NCI-H187 (cell line): Measurements from ENCODE around the gene TTC12.
"Not testable (repeated sequence)": the region's sequence is repeated elsewhere in the genome, so short reads cannot be mapped to it uniquely, and the experiment has no call there.

Experiments used
- DNase-seq, 2 experiments: peaks; one replicate each; lab custom pipeline; 2025; lab: John Stamatoyannopoulos, UW

The TTC12 gene

DNA sequence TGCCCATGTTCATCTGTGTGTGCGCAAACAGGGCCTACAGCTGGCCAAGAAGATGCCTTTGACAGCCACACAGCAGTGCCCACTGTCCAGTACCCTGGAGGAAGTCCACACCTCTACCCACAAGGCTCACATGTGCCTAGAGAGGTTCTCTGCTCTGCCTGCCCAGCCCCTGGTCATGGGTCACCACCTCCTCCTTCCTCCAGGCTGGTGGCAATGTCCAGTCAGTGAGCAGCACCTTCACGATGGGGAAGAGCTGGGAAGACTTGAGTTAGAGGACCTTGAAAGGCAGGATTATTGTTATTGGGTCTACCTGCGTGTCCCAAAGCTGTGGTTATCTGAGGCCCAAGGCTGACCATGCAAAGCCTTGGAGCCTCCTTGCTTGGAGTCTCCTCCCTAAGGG, 28.4 kb upstream of the TTC12 start:
- no peak for DNase-seq

DNA sequence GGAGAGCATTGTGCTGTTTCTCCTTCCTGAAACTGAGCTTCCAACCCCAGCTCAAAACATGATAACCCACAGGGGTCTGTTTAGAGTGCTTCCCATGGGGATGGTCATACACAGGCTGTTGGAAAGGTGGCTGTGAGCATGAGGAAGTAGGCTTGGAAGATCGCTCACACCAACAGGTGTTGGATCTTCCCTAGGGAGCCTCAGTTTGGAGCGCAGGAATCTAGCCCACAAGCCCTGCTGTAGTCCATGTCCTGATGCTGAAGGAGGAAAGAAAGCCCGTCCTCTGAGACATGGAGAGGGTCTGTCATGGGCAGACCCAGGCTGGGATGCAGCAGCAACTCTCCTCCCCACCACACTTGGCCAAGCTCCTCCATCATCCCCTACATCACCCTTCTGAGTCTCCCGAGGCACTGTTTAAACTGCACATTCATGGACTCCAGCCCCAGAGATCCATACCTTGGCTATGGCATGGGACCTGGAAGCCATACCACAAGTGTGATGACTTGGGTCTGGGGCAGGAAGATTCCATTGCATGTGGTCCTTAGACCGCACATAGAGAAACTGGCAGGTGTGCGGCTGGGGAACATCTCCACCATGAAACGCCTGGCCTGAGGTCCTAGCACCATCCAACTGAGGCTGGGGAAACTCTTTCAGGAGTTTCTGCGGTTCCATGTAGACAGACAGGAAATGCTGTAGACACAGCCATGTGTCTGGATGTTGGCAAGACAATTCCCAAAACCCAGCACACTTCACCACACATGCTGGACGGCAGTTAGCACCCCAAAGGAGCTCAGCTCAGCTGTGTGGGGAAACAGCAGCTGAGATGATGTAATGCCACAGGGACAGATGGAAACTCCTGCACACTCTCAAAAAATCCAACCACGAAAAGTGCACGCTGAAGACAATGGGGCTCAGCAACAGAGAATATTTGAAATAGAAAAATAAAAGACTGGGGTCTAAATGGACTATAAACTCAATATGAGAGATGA, 27.6 kb upstream of the TTC12 start:
- DNase-seq: no peak

DNA sequence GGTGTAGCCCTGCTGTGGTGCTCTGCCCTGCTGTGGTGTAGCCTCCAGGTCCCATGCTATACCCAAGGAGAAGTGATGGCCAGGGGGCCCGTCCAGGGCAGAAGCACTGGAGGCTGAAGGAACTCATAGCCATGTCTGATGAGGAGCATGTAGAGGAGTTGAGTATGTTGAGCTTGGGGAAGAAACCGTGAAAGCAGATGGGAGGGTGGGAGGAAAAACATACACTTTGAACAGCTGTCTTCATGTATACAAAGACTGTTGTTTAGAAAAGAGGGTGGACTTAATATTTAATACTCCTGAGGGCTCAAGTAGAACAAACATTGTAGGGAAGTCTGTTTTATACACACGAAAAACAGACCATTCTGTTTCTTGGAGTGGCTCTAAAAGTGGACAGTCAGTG, 26.6 kb upstream of the TTC12 start:
- DNase-seq: no peak

DNA sequence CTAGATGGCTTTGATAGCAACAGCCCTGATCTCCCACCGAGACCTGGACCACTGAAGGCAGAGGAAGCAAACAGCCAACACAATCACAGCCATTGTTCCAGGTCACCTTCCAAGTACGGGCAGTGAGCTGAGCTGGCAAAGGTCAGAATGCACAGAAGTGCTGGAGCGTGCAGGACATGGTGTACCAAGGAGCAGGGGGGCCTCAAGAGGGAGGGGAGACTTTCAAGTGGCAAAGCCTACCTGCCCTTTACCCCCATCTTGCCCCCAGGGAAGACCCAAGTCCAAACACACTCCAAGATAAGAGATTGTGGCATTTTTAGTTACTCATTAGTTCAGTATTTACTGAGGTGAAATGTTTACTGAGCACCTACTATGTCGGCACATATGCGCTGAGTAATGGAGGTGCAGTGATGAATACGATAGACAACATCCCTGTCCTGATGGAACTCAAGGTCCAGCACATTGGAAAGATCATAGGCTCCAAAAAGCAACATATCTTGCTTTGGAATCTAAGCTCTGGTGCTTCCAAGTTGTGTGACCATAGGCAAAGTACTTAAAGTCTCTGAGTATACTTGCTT, 26.0 kb upstream of the TTC12 start:
- no peak for DNase-seq

DNA sequence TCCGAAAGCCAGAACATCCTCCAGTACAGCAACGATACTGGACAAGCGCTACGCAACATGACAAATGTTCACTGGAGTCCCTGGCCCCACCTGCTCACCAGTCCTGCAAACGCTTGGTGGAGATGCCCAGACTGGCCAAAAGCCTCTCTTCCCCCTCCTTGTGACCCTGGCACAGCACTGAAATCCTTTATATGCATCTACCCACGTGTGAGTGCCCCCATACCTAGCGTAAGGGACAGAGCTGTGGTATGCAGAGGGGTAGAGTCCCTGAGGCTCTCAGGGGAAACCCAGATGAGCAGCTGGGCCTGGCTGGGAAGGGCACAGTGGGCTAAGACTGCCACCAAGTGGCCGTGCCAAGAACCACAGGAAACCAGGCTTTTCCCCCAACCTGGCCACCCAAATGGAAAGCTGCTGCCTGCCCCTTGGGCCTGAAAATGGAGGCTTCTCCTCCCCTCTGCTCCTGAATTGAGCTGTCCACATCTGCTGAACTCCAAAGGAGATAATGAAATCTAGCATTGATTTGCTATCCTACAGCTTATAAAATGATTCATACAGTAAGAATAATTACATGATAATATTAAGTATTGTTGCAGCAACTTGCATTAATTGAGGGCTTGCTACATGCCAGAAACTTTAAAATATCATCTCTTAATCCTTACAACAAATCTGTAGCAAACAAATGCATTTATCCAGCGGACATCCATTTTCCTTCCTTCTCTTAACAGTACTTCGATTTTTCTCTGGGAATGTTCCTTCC, 24.8 kb upstream of the TTC12 start:
- peak; percentile 12 to 25 for DNase-seq

DNA sequence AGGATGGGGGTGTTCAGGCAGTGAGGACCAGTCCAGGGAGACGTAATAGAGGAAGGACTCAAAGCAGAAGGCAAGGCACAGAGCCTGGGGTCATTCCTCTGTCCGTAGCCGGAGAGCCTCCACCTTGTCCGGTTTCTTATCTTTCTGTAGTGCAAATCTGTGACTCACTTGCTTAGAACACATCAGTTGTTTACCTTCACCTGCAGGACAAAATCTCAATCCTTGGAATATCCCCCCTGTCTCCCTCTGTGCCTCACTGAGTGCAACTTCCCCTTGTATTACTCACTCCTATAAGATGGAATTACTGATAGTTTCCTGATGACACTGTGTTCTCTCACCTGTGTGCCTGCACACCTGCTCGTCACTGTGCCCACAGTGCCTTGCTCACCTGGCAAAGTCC, 20.4 kb upstream of the TTC12 start:
- DNase-seq: no peak

DNA sequence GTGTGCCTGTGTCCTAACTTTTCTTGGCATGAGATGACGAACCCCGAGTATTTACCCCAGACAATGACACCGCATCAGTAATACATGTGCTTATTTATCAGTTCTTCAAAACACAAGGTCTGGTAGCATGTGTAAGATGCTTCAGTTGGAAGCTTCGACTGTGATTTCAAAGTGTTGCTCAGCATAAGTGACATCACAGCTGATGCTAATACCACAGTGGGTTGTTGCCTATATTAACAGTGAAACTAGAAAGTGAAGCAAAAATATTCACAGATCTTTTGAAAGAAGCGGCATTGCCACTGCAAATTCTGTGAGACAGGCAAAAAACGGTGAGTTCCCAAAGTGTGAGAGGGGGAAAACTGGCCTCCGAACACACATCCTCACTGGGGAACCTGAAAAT, 18.4 kb upstream of the TTC12 start:
- DNase-seq: no peak

DNA sequence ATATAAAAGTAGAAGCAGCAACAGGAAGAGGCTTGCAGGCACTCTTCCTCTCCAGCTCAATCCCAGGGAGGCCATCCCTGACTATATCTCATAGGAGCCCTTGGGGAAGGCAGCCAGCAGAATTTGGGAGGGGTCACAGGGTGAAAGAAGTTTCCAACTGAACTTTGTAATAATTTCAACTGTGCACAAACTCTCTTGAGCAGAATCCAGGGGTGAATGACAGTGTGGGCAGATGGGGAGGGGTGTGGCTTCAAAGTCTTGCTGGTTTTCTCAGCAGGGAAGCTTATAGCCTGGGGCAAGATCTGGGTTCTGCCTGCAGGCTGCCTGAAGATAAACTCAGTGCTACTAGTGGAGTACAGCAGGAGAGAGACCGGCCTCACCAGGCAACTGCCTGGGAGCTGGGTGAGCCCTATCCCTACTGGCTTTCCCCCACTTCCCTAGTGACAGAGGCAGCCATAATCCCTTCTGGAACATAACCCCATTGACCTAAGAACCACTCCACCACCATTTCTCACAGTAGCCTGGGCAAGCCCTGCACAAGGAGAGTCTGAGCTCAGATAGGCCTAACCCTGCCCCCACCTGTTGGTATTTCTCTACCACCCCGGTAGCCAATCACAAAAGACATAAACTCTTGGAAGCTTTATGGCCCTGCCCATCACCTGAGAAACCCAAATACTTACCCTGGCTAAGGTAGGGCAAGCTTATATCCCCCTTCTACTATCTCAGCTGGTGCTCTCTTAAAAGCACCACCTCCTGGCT, 17.8 kb upstream of the TTC12 start:
- DNase-seq: no peak

DNA sequence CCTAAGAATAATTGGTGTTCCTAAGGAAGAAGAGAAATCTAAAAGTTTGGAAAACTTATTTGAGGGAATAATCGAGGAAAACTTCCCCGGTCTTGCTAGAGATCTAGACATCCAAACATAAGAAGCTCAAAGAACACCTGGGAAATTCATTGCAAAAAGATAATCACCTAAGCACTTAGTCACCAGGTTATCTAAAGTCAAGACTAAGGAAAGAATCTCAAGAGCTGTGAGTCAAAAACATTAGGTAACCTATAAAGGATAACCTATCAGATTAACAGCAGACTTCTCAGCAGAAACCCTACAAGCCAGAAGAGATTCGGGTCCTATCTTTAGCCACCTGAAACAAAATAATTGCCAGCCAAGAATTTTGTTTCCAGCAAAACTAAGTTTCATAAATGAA, 15.9 kb upstream of the TTC12 start:
- not testable (repeated sequence) for DNase-seq

DNA sequence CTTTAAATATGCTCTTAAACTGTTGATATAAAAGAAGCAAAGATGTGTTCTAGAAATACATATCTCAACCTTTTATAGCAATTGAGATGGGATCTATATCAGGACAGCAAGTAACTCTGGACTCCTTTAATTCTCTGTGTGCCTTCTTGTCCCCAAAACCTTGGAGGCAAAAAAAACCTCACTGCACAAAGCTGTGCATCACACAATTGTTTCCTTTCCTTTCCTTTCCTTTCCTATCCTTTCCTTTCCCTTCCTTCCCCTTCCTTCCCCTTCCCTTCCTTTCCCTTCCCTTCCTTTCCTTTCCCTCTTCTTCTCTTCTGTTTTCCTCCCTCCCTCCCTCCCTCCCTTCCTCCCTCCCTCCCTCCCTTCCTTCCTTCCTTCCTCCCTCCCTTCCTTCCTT, 9.5 kb upstream of the TTC12 start:
- no peak for DNase-seq

DNA sequence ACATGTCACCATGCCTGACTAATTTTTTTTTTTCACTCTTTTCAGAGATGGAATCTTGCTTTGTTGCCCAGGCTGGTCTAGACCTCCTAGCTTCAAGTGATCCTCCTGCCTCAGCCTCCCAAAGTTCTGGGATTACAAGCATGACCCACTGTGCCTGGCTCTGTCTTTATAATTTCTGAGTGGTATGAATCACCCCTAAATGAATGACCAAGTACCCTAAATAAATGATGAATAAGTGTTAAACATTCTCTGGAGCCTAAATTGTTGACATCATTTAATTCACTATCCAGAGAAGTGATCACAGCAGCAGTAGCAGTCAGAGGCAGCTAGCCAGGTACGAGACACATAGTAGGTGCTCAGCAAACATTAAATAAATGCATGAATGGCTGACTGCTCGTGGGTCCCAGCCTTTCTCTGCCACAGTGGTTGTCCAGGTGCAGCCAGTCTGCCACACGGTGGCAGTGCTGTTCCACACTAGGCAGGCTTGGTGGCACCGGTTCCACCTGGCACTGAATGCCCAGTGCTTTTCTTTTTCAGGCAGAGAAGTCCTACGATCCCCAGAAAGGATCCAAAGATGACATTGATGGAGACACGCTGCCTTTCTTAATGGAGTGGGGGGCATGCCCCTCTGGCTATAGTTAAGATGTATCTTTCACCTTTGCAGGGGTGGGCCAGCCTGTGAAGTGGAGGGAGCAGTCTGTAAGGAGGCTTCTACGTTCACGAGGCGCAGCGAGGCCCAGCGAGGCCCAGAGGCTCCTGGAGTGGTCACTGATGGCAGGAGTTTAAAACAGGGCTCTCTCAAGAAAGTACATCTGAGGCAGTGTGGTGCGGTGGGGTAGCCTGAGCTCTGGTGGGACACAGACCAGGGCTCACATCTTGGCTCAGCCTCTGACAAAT, 8.7 kb upstream of the TTC12 start:
- DNase-seq: peak; percentile 33 to 36

DNA sequence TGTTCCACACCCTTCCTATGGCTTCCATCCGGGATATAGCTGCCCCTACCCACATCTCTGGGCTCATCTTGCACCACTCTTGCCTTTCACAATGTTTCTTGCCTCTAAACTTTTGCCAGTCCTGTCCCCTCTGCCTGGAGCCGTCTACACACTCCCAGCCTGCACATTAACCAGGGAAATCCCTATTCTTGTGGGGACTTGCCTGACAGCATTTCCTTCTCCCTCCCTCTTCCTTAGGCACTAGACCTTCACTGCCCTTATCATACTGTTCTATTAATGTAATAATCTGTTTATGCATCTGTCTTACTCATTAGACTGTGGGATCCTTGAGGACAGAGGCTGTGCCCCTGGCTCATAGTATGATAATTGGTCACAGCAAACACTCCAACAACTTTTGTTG, 5.8 kb upstream of the TTC12 start:
- DNase-seq: no peak

DNA sequence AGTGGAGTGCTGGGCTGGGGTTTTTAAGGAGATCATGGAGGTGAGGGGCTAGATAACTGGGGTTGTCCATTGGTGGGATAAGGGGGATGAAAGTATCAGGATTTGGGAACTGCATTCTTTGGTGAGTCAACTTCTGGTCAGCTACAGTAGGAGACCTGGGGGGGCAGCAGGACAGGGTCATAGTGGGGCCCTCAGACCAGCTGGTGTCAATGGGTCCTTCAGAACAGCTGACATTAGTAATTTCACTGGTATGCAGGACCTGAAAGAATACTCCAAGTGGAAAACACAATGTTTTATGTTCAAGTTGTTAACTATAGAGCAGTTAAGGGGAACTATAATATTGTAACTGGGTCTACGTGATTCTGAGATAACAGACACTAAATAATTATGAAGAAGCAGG, 2.8 kb upstream of the TTC12 start:
- DNase-seq: no peak

DNA sequence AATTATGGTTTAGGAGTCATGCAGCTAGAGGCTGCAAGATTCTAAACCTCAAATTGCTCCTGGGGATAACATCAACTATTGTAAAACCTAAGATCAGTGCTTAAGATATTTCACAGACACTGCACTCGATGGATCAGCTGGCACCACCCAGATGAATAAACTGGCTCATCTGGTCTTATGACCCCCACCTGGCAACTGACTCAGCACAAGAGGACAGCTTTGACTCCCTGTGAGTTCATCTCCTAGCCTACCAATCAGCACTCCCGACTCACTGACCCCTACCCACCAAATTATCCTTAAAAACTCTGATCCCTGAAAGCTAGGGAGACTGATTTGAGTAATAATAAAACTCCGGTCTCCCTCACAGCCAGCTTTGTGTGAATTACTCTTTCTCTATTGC, 782 bp upstream of the TTC12 start:
- no peak for DNase-seq

DNA sequence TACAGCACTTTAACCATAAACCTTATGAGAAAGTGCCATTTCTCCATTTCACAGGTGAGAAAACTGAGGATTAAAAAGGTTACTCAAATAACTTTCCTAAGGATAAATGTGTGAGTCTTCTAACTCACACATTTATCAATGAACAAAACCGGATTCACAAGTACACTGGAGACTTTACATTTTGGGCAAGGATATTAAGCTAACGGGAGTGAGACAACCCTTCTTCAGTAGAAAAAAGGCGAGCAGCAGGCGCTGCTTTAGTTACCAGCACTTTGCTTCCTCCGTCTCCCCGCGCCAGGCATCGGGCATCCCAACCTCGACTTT, 356 bp upstream of the TTC12 start:
- no peak for DNase-seq

DNA sequence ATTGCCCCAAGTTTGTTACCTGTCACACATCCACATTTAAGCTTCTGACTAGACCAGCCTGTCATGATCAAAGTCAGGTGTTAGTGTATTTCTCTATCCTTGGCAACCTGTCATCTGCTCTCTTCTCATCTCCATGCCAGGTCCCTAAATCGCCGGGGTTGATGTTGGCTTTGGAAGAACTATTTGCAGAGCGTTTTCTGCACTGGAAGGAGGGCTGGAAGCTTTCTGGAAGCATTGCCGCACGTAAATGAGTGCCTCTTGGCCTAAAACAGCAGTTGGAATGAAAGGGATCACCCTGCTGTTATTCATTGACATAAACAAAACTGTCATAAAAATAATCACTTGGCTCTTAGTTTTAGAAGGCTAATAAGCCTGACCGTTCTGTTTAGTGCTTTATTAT, 1.4 kb downstream of the TTC12 start:
- DNase-seq: no peak

DNA sequence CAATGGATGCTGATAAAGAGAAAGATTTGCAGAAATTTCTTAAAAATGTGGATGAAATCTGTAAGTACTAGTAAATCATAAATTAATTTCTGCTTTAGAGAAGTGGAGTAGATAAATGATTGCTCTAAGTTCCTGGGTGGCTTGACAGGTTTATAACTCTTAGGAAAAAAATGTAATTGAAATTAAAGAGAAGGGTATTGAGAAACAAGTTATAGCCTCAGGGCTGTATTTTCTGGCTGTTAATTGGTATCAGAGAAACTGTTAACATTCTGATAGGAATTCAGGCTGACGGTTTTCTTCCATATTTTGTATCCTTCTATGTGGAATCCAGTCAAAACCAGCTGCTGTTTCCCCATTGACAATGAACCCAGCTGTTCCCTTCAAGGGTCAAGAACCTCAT, 1.9 kb downstream of the TTC12 start:
- no peak for DNase-seq

DNA sequence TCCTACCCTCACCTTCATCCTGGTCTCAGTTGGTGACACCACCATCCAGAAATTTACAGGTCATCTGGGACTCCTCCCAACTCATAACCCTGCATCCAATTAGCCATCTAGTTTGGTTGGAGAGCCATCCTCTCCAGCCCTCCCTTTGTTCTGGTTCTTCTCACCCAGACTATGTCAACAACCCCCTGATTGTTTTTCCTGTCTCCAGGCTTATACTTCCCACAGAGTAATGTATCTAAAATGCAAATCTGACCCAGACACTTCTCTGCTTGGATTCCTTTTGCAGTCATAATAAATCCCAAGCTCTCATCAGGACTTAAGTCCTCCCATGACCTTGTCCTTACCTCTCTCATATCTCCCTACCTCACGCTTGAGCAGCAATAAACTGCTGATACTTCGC, 3.0 kb downstream of the TTC12 start:
- DNase-seq: peak; percentile 23 to 45

DNA sequence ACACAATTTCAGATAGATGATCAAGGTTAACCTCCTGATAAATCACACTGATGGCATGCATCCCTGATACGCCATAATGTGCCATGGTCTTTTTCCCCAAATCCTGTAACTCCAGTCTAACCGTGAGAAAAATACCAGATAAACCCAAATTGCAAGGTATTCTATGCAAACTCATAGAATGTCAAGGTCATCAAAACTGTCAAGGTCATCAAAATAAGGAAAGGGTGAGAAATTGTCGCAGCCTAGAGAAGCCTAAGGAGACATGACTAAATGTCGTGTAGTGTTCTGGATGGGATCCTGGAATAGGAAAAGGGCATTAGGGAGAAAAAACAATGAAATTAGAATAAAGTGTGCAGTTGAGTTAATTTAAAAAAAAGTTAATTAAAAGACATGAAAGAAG, 4.7 kb downstream of the TTC12 start:
- DNase-seq: no peak

DNA sequence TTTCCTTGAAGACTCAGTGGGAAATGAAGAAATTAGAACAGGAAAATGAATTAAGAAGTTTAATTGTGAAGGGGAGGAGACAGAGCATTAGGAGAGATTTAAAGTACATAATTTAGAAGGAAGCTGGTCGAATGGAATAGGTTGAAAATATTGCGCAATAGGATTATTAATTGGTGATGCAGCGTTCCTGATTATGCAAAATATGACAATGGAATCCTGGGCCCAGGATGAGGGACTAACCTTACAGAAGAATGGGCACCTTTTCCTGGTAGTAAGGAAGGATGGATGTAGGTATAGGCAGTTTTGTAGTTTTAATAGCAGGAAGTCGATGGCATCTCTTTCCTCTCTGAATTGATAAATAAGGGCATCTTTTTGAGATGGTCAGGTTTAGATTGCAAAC, 7.8 kb downstream of the TTC12 start:
- DNase-seq: no peak

DNA sequence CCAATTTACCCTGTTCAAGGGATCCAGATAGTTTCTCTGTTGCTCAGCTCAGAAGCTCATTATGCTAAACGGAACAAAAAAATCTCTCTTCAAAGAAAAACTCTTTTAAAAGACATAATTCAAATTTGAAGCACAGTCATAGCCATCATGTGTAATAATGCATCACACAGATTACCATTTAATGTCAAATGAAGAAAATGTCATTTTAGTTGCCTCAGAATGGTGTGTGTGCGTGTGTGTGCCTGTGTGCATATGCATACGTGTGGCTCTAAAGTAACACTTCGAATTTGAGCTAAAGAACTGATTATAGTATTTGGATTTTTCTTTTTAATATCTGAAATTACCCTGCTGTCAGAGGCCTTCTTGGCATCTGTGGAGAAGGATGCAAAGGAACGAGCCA, 9.9 kb downstream of the TTC12 start:
- DNase-seq: no peak
